Measurements from ENCODE around the gene FECH. TPM values are rescaled to one million over a fixed set of nuclear protein-coding genes. Genes with fewer than 3 reads are reported as not detected.

Gene FECH
- total and polyA plus RNA-seq, 10 of the 15 experiments (the other 5 are each of a cell fraction or from before 2014, with no cell fraction given), result 9.9 to 50.0 (median 30.1) TPM

GRCh38 chr18:57630002-57630753 lies 43.7 kb upstream of the FECH start (continued):
- peak; percentile 69; the same call in 1 of the 2 replicates for TF ChIP-seq TBL1XR1 (IDR thresholded peaks at IDR 0.05; ENCODE audit: low read depth, low read length)
- no peak for TF ChIP-seq USF2 (IDR thresholded peaks at IDR 0.05; ENCODE audit: borderline replicate concordance, low read depth, low read length)
- peak; percentile 68; the same call in 1 of the 2 replicates for TF ChIP-seq ZNF592 (IDR thresholded peaks at IDR 0.05)
- peak; percentile 92 for TF ChIP-seq HCFC1 (IDR thresholded peaks at IDR 0.05; ENCODE audit: low read length)
- no peak for TF ChIP-seq NFIC (IDR thresholded peaks at IDR 0.05; ENCODE audit: low read depth, low read length)
- peak; percentile 82 for TF ChIP-seq RAD21 (IDR thresholded peaks at IDR 0.05; ENCODE audit: insufficient read depth, low read depth, low read length)
- no peak for TF ChIP-seq BMI1 (IDR thresholded peaks at IDR 0.05; ENCODE audit: borderline replicate concordance)
- TF ChIP-seq POLR2AphosphoS2 (IDR thresholded peaks at IDR 0.05; ENCODE audit: low read depth, low read length), result no peak
- TF ChIP-seq CREB1 (IDR thresholded peaks at IDR 0.05; ENCODE audit: low read depth), result peak; percentile 62; the same call in 1 of the 2 replicates
- TF ChIP-seq CTCF (IDR thresholded peaks at IDR 0.05 in 2 of 3, conservative IDR thresholded peaks at IDR 0.05 in 1 of 3; ENCODE audit: control insufficient read depth in 2 of 3, extremely low read depth in 1 of 3, insufficient read depth in 1 of 3, low read depth in 3 of 3, low read length in 3 of 3), result peak; percentile 74 to 81 (median 78)
- TF ChIP-seq SMC3 (IDR thresholded peaks at IDR 0.05; ENCODE audit: borderline replicate concordance, low read length), result peak; percentile 47; the same call in 1 of the 2 replicates
- TF ChIP-seq IKZF1 (conservative IDR thresholded peaks at IDR 0.05), result peak; percentile 96
- TF ChIP-seq ELK1 (IDR thresholded peaks at IDR 0.05; ENCODE audit: low read depth, low read length), result peak; percentile 62; the same call in 1 of the 2 replicates
- no peak for TF ChIP-seq ZBED1 (IDR thresholded peaks at IDR 0.05; ENCODE audit: borderline replicate concordance)
- TF ChIP-seq ZNF207 (IDR thresholded peaks at IDR 0.05; ENCODE audit: borderline replicate concordance), result peak; percentile 80; the same call in 1 of the 2 replicates

Measured in GM12878 (cell line).